ENCODE measurements around the gene SHH.
A peak's percentile ranks its signal among the peaks of the same experiment; 100 is the strongest.

The SHH gene

GRCh38 chr7:155788616-155789000 lies 23.7 kb downstream of the SHH start:
- H3K4me3 ChIP-seq (ENCODE audit: control insufficient read depth, low read depth, low read length) = no peak overlapping the region
- no peak for TF ChIP-seq CTCF (IDR thresholded peaks at IDR 0.05; ENCODE audit: control insufficient read depth, insufficient read depth, low read depth, low read length, missing control alignments)
- no peak for DNase-seq (ENCODE audit: low read depth)

DNA sequence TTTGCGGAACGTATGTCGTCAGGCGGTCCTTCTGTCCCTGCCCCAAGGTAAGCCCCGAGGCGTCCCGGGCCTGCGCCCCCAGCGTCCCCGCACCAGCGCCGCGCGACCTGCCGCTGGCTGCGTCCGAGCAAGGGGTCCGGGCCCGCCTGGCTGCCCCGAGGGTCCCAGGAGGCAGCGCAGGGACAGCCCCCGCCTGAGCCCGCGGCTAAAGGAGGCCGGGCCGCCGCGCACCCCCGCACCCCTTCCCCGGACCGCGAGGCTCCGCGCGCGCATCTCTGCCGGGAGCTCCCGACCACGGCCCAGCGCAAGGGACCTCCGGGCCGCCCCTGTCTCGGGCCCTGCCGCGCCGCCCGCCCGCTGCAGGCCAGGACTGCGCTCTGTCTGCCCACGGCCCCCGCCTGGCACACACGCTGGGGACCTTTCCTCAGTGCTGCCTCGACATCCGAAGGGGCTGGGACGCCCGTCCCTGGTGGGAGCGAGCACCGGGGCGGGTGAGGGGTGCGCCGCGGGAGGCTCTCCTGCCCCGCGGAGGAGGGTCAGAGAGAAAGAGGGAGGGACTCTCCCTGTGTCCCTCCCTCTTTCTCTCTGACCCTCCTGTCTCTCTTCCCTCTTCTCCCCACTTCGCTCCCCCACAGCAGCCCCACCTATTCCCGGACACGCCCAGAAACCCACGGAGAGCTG lies 25.0 kb downstream of the SHH start:
- no peak for DNase-seq (ENCODE audit: low read depth)
- no peak for TF ChIP-seq CTCF (IDR thresholded peaks at IDR 0.05; ENCODE audit: control insufficient read depth, insufficient read depth, low read depth, low read length, missing control alignments)
- peak overlapping the region; percentile 54 for H3K4me3 ChIP-seq (ENCODE audit: control insufficient read depth, low read depth, low read length)

- no peak for DNase-seq (ENCODE audit: low read depth)
- H3K4me3 ChIP-seq (ENCODE audit: control insufficient read depth, low read depth, low read length) = no peak overlapping the region
- no peak for TF ChIP-seq CTCF (IDR thresholded peaks at IDR 0.05; ENCODE audit: control insufficient read depth, insufficient read depth, low read depth, low read length, missing control alignments)
Measured at GRCh38 chr7:155786491-155786890, 25.8 kb downstream of the SHH start.

DNA sequence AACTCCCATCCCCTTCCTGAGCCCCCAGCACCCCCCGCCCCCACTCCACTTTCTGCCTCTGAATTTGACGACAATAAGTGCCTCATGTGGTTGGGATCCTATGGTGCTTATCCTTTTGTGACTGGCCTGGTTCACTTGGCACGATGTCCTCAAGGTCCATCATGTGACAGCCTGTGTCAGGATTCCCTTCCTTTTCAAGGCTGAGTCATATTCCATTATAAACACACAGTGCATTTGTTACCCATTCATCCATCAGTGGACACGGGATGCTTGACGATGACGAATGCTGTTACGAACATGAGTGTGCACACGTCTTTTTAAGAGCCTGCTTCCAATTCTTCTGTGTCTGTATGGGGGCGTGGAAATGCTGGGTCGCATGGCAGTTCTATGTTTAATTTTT lies 26.7 kb downstream of the SHH start:
- DNase-seq (ENCODE audit: low read depth) = no peak
- no peak for TF ChIP-seq CTCF (IDR thresholded peaks at IDR 0.05; ENCODE audit: control insufficient read depth, insufficient read depth, low read depth, low read length, missing control alignments)
- no peak overlapping the region for H3K4me3 ChIP-seq (ENCODE audit: control insufficient read depth, low read depth, low read length)

GRCh38 chr7:155782466-155782865 lies 29.8 kb downstream of the SHH start:
- H3K4me3 ChIP-seq (ENCODE audit: control insufficient read depth, low read depth, low read length) = no peak overlapping the region
- no peak for TF ChIP-seq CTCF (IDR thresholded peaks at IDR 0.05; ENCODE audit: control insufficient read depth, insufficient read depth, low read depth, low read length, missing control alignments)
- DNase-seq (ENCODE audit: low read depth) = no peak

DNA sequence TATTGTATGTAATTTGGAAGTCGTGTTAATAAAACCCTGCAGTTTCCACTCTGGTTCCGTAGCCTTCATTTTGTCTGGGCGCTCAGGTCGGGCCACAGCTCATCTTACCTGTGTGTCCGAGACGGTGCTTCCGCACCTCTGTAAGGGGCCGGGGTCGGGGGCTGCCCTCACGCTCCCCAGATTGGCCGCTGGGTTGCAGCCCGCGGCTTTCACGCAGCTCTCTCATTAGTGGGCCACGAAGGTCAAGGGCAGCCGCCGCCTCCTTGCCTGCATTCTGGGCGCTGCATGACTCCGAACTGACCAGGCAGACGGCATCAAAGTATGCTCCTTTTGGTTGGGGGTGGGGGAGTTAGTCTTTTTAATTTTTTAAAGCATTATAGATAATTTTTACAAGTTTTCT lies 30.8 kb downstream of the SHH start:
- H3K4me3 ChIP-seq (ENCODE audit: control insufficient read depth, low read depth, low read length) = no peak overlapping the region
- no peak for TF ChIP-seq CTCF (IDR thresholded peaks at IDR 0.05; ENCODE audit: control insufficient read depth, insufficient read depth, low read depth, low read length, missing control alignments)
- DNase-seq (ENCODE audit: low read depth) = no peak

- TF ChIP-seq CTCF (IDR thresholded peaks at IDR 0.05; ENCODE audit: control insufficient read depth, insufficient read depth, low read depth, low read length, missing control alignments) = no peak
- no peak for DNase-seq (ENCODE audit: low read depth)
- no peak overlapping the region for H3K4me3 ChIP-seq (ENCODE audit: control insufficient read depth, low read depth, low read length)
Measured at GRCh38 chr7:155780884-155781283, 31.4 kb downstream of the SHH start.

Measured in AG09309 (cell line).